ENCODE data around the gene ATP1B3. TPM values are rescaled to one million over a fixed set of nuclear protein-coding genes. Genes with fewer than 3 reads are reported as not detected.

Gene ATP1B3
- total and polyA plus RNA-seq, 2 of the 13 experiments (the other 11 are each of a cell fraction or from before 2014, with no cell fraction given), result 84.3 to 93.6 TPM

DNA sequence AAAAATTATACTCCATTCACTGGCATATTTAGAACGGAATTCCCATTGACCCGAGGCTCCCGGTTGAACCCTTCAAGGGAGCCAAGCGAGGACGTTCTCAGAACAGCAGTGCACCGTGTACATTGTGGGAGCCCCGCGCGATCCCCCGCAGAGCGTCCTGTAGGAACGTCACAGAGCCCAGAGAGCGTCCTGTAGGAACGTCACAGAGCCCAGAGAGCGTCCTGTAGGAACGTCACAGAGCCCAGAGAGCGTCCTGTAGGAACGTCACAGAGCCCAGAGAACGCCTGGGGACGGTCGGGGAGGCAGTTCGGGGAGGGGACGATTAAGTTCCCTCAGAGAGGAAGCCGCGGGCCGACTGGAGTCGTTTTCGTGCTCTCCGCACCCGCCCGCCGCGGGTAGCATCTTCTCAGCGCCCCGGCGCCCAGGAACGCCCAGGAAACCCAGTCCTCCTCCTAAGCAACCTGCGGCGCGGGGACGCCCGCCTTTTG lies 506 bp upstream of the ATP1B3 start (continued):
- no peak for TF ChIP-seq MAFF (IDR thresholded peaks at IDR 0.05; ENCODE audit: low read depth, low read length)
- TF ChIP-seq, protein P1, sequence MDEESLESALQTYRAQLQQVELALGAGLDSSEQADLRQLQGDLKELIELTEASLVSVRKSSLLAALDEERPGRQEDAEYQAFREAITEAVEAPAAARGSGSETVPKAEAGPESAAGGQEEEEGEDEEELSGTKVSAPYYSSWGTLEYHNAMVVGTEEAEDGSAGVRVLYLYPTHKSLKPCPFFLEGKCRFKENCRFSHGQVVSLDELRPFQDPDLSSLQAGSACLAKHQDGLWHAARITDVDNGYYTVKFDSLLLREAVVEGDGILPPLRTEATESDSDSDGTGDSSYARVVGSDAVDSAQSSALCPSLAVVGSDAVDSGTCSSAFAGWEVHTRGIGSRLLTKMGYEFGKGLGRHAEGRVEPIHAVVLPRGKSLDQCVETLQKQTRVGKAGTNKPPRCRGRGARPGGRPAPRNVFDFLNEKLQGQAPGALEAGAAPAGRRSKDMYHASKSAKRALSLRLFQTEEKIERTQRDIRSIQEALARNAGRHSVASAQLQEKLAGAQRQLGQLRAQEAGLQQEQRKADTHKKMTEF (CRISPR knock-in tag; IDR thresholded peaks at IDR 0.05), result 0 out of 2 replicates have a peak, but pooled peaks have one; percentile 9
- TF ChIP-seq, protein P2, sequence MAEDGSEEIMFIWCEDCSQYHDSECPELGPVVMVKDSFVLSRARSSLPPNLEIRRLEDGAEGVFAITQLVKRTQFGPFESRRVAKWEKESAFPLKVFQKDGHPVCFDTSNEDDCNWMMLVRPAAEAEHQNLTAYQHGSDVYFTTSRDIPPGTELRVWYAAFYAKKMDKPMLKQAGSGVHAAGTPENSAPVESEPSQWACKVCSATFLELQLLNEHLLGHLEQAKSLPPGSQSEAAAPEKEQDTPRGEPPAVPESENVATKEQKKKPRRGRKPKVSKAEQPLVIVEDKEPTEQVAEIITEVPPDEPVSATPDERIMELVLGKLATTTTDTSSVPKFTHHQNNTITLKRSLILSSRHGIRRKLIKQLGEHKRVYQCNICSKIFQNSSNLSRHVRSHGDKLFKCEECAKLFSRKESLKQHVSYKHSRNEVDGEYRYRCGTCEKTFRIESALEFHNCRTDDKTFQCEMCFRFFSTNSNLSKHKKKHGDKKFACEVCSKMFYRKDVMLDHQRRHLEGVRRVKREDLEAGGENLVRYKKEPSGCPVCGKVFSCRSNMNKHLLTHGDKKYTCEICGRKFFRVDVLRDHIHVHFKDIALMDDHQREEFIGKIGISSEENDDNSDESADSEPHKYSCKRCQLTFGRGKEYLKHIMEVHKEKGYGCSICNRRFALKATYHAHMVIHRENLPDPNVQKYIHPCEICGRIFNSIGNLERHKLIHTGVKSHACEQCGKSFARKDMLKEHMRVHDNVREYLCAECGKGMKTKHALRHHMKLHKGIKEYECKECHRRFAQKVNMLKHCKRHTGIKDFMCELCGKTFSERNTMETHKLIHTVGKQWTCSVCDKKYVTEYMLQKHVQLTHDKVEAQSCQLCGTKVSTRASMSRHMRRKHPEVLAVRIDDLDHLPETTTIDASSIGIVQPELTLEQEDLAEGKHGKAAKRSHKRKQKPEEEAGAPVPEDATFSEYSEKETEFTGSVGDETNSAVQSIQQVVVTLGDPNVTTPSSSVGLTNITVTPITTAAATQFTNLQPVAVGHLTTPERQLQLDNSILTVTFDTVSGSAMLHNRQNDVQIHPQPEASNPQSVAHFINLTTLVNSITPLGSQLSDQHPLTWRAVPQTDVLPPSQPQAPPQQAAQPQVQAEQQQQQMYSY (CRISPR knock-in tag; IDR thresholded peaks at IDR 0.05), result no peak
- TF ChIP-seq MED8 (CRISPR knock-in tag; IDR thresholded peaks at IDR 0.05; ENCODE audit: insufficient replicate concordance), result no peak
- TF ChIP-seq KLF16 (CRISPR knock-in tag; IDR thresholded peaks at IDR 0.05), result 0 out of 4 replicates have a peak, but pooled peaks of 1 of the 2 experiments have one; percentile 0
- TF ChIP-seq GTF3A (CRISPR knock-in tag; conservative IDR thresholded peaks at IDR 0.05), result 0 out of 2 replicates have a peak, but pooled peaks have one; percentile 65
- no peak for TF ChIP-seq ZNF337 (CRISPR knock-in tag; IDR thresholded peaks at IDR 0.05; ENCODE audit: borderline replicate concordance, low read depth)
- TF ChIP-seq ZNF383 (CRISPR knock-in tag; IDR thresholded peaks at IDR 0.05; ENCODE audit: borderline replicate concordance), result no peak
- no peak for TF ChIP-seq ZSCAN30 (CRISPR knock-in tag; IDR thresholded peaks at IDR 0.05)
- TF ChIP-seq, protein P3, sequence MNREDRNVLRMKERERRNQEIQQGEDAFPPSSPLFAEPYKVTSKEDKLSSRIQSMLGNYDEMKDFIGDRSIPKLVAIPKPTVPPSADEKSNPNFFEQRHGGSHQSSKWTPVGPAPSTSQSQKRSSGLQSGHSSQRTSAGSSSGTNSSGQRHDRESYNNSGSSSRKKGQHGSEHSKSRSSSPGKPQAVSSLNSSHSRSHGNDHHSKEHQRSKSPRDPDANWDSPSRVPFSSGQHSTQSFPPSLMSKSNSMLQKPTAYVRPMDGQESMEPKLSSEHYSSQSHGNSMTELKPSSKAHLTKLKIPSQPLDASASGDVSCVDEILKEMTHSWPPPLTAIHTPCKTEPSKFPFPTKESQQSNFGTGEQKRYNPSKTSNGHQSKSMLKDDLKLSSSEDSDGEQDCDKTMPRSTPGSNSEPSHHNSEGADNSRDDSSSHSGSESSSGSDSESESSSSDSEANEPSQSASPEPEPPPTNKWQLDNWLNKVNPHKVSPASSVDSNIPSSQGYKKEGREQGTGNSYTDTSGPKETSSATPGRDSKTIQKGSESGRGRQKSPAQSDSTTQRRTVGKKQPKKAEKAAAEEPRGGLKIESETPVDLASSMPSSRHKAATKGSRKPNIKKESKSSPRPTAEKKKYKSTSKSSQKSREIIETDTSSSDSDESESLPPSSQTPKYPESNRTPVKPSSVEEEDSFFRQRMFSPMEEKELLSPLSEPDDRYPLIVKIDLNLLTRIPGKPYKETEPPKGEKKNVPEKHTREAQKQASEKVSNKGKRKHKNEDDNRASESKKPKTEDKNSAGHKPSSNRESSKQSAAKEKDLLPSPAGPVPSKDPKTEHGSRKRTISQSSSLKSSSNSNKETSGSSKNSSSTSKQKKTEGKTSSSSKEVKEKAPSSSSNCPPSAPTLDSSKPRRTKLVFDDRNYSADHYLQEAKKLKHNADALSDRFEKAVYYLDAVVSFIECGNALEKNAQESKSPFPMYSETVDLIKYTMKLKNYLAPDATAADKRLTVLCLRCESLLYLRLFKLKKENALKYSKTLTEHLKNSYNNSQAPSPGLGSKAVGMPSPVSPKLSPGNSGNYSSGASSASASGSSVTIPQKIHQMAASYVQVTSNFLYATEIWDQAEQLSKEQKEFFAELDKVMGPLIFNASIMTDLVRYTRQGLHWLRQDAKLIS (CRISPR knock-in tag; IDR thresholded peaks at IDR 0.05), result 0 out of 2 replicates have a peak, but pooled peaks have one; percentile 1
- TF ChIP-seq RBM39 (IDR thresholded peaks at IDR 0.05; ENCODE audit: low read depth, low read length, poor library complexity, severe bottlenecking), result no peak
- TF ChIP-seq, protein P4, sequence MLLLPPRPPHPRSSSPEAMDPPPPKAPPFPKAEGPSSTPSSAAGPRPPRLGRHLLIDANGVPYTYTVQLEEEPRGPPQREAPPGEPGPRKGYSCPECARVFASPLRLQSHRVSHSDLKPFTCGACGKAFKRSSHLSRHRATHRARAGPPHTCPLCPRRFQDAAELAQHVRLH (CRISPR knock-in tag; IDR thresholded peaks at IDR 0.05; ENCODE audit: borderline replicate concordance, low read depth), result no peak
- no peak for TF ChIP-seq BRCA1 (CRISPR knock-in tag; IDR thresholded peaks at IDR 0.05)
- TF ChIP-seq ZNF619 (CRISPR knock-in tag; IDR thresholded peaks at IDR 0.05), result 0 out of 2 replicates have a peak, but pooled peaks have one; percentile 68
- TF ChIP-seq SALL1 (CRISPR knock-in tag; IDR thresholded peaks at IDR 0.05), result peak; percentile 4; the same call in 1 of the 2 replicates
- no peak for TF ChIP-seq ZNF552 (CRISPR knock-in tag; IDR thresholded peaks at IDR 0.05; ENCODE audit: borderline replicate concordance)
- no peak for TF ChIP-seq MLLT10 (CRISPR knock-in tag; IDR thresholded peaks at IDR 0.05)
- TF ChIP-seq KDM3A (CRISPR knock-in tag; IDR thresholded peaks at IDR 0.05; ENCODE audit: low read depth), result no peak
- TF ChIP-seq CEBPG (CRISPR knock-in tag; IDR thresholded peaks at IDR 0.05), result no peak
- no peak for TF ChIP-seq SOX5 (CRISPR knock-in tag; IDR thresholded peaks at IDR 0.05; ENCODE audit: borderline replicate concordance)

Measured in HepG2 (cell line).